H9 (cell line): ENCODE measurements around the gene TXNDC5. TPM values are rescaled to one million over a fixed set of nuclear protein-coding genes. Genes with fewer than 3 reads are reported as not detected.

Source experiments
- DNase-seq: peaks from one replicate; pipeline ENCODE4 v3.0.0-alpha.2; 2017
- H2AFZ ChIP-seq: one replicate; pipeline ENCODE4 v1.6.1; 2013; ENCODE audit warnings: mild to moderate bottlenecking, low read length, control low read depth, moderate library complexity
- H2AK5ac ChIP-seq: 2 replicates; pipeline ENCODE4 v1.6.1; 2013; ENCODE audit warnings: low read length, control low read depth, mixed read lengths; ENCODE audit not compliant: insufficient read length
- H2BK120ac ChIP-seq: one replicate; pipeline ENCODE4 v1.6.1; 2013; ENCODE audit warnings: low read depth, mild to moderate bottlenecking, low read length, control low read depth, inconsistent platforms; ENCODE audit not compliant: poor library complexity, severe bottlenecking
- H2BK12ac ChIP-seq: 2 replicates; pipeline ENCODE4 v1.6.1; 2013; ENCODE audit warnings: low read length, control low read depth, mixed read lengths, low read depth; ENCODE audit not compliant: insufficient read length
- H2BK15ac ChIP-seq: 2 replicates; pipeline ENCODE4 v1.6.1; 2013; ENCODE audit warnings: low read depth, low read length, control low read depth
- H2BK20ac ChIP-seq: one replicate; pipeline ENCODE4 v1.6.1; 2013; ENCODE audit warnings: low read depth, mild to moderate bottlenecking, low read length, control low read depth, inconsistent platforms; ENCODE audit not compliant: poor library complexity, severe bottlenecking
- H2BK5ac ChIP-seq: 2 replicates; pipeline ENCODE4 v1.6.1; 2013; ENCODE audit warnings: low read length, control low read depth, mixed read lengths; ENCODE audit not compliant: insufficient read length
- H3K14ac ChIP-seq: 2 replicates; pipeline ENCODE4 v1.6.1; 2013; ENCODE audit warnings: low read length, control low read depth; ENCODE audit not compliant: insufficient read depth
- H3K18ac ChIP-seq: 2 replicates; pipeline ENCODE4 v1.6.1; 2013; ENCODE audit warnings: low read depth, mild to moderate bottlenecking, mixed read lengths, low read length, control low read depth; ENCODE audit not compliant: insufficient read length
- H3K23ac ChIP-seq: 2 replicates; pipeline ENCODE4 v1.6.1; 2013; ENCODE audit warnings: low read length, control low read depth, mixed read lengths, low read depth; ENCODE audit not compliant: insufficient read length
- H3K23me2 ChIP-seq: 2 replicates; pipeline ENCODE4 v1.6.1; 2013; ENCODE audit warnings: low read depth, mild to moderate bottlenecking, mixed read lengths, low read length, control low read depth; ENCODE audit not compliant: insufficient read length, poor library complexity, severe bottlenecking
- H3K27ac ChIP-seq: 2 replicates; pipeline ENCODE4 v1.5.1; 2013; ENCODE audit warnings: low read length, control low read depth, mixed read lengths, low read depth; ENCODE audit not compliant: insufficient read length
- H3K27me3 ChIP-seq: 2 replicates; pipeline ENCODE4 v1.6.1; 2013; ENCODE audit warnings: low read length, control low read depth, inconsistent platforms; ENCODE audit not compliant: insufficient read depth
- H3K4ac ChIP-seq: 2 replicates; pipeline ENCODE4 v1.6.1; 2013; ENCODE audit warnings: low read depth, mild to moderate bottlenecking, control low read depth, inconsistent platforms, low read length, moderate library complexity
- H3K4me1 ChIP-seq: 2 replicates; pipeline ENCODE4 v1.6.1; 2013; ENCODE audit warnings: low read length, control low read depth, inconsistent platforms; ENCODE audit not compliant: insufficient read depth
- H3K4me2 ChIP-seq: 2 replicates; pipeline ENCODE4 v1.6.1; 2013; ENCODE audit warnings: low read length, control low read depth, mixed read lengths; ENCODE audit not compliant: insufficient read length, insufficient read depth
- H3K56ac ChIP-seq: 2 replicates; pipeline ENCODE4 v1.6.1; 2013; ENCODE audit warnings: low read depth, mild to moderate bottlenecking, mixed read lengths, low read length, control low read depth; ENCODE audit not compliant: insufficient read length
- H3K79me1 ChIP-seq: 2 replicates; pipeline ENCODE4 v1.6.1; 2013; ENCODE audit warnings: low read depth, mild to moderate bottlenecking, moderate library complexity, low read length, control low read depth, inconsistent platforms; ENCODE audit not compliant: insufficient read depth, poor library complexity, severe bottlenecking
- H3K79me2 ChIP-seq: 2 replicates; pipeline ENCODE4 v1.6.1; 2013; ENCODE audit warnings: low read length, control low read depth, inconsistent platforms; ENCODE audit not compliant: insufficient read depth
- H3K9ac ChIP-seq: 2 replicates; pipeline ENCODE4 v1.6.1; 2013; ENCODE audit warnings: low read length, control low read depth, mixed read lengths; ENCODE audit not compliant: insufficient read length; ENCODE audit errors: extremely low read depth
- H3K9me3 ChIP-seq: one replicate; pipeline ENCODE4 v1.6.1; 2013; ENCODE audit warnings: low read depth, low read length, inconsistent platforms; ENCODE audit not compliant: control insufficient read depth
- H3T11ph ChIP-seq: one replicate; pipeline ENCODE4 v1.6.1; 2013; ENCODE audit warnings: mild to moderate bottlenecking, low read length, control low read depth, inconsistent platforms
- H4K20me1 ChIP-seq: one replicate; pipeline ENCODE4 v1.6.1; 2013; ENCODE audit not compliant: control insufficient read depth, insufficient read length, insufficient read depth
- H4K5ac ChIP-seq: 2 replicates; pipeline ENCODE4 v1.6.1; 2013; ENCODE audit warnings: low read depth, mild to moderate bottlenecking, mixed read lengths, low read length, control low read depth; ENCODE audit not compliant: insufficient read length
- H4K8ac ChIP-seq: replicated peaks from 2 replicates; pipeline ENCODE4 v1.6.1; 2013; ENCODE audit warnings: low read length, control low read depth, mixed read lengths, low read depth; ENCODE audit not compliant: insufficient read length
- H4K91ac ChIP-seq: 2 replicates; pipeline ENCODE4 v1.6.1; 2013; ENCODE audit warnings: low read depth, mild to moderate bottlenecking, moderate library complexity, mixed read lengths, low read length, control low read depth; ENCODE audit not compliant: insufficient read length
- H3K27ac Mint-ChIP-seq, 3 experiments: 2 replicates in 2 of 3; 3 replicates in 1 of 3; pipeline ENCODE4 v1.8.0; 2020 to 2021; ENCODE audit warnings: mixed read lengths in 3 of 3, mild to moderate bottlenecking in 1 of 3, moderate library complexity in 1 of 3
- H3K27me3 Mint-ChIP-seq: 2 replicates; pipeline ENCODE4 v1.8.0; 2021; ENCODE audit warnings: low read depth, mild to moderate bottlenecking, moderate library complexity, mixed read lengths
- H3K36me3 Mint-ChIP-seq, 3 experiments: 2 replicates in 2 of 3; 3 replicates in 1 of 3; pipeline ENCODE4 v1.8.0; 2020 to 2021; ENCODE audit warnings: low read depth in 3 of 3, mixed read lengths in 3 of 3; ENCODE audit not compliant: insufficient read depth in 1 of 3
- H3K4me1 Mint-ChIP-seq, 2 experiments: 2 replicates each; pipeline ENCODE4 v1.8.0; 2020; ENCODE audit warnings: mixed read lengths in 2 of 2
- H3K4me3 Mint-ChIP-seq, 2 experiments: 2 replicates in 1 of 2; 3 replicates in 1 of 2; pipeline ENCODE4 v1.8.0; 2020 to 2021; ENCODE audit warnings: mild to moderate bottlenecking in 2 of 2, mixed read lengths in 2 of 2, moderate library complexity in 1 of 2
- H3K9me3 Mint-ChIP-seq, 2 experiments: 2 replicates in 1 of 2; 3 replicates in 1 of 2; pipeline ENCODE4 v1.8.0; 2020; ENCODE audit warnings: mild to moderate bottlenecking in 2 of 2, mixed read lengths in 2 of 2, moderate library complexity in 1 of 2
- CTCF ChIP-seq: fragments of 200-600 bp; sonication (generic); conservative IDR thresholded peaks from 3 replicates; pipeline ENCODE4 v1.8.0; 2021; ENCODE audit warnings: antibody characterized with exemption, mild to moderate bottlenecking
- WGBS: extraction: QIAGEN DNeasy Blood & Tissue Kit; methylation state at CpG from one replicate; pipeline ENCODE4 v1.1.7; 2013; ENCODE audit warnings: missing lambda C conversion rate, low lambda C conversion rate, mixed read lengths; ENCODE audit not compliant: insufficient read length; ENCODE audit errors: extremely low coverage; 5-methylcytosine and 5-hydroxymethylcytosine counted together
- total RNA-seq: library from RNA; stranded (reverse); gene quantifications from 2 replicates; pipeline ENCODE4 v1.2.1, GENCODE V29; 2021

TXNDC5 gene
- total RNA-seq, 1 experiment from 2014 or later, result 130 TPM

GRCh38 chr6:7932625-7933024, 22.0 kb upstream of the TXNDC5 start:
- Histone ChIP-seq H2BK12ac (no peak overlapping the region), H2BK20ac (no peak overlapping the region), H2BK15ac (no peak overlapping the region), H3K9me3 (no peaks in the 10 kb centered on the region), H4K5ac (no peak overlapping the region), H2BK120ac (no peak overlapping the region), H3K79me2 (no peaks in the 10 kb centered on the region), H2BK5ac (no peak overlapping the region), H3K23ac (no peak overlapping the region), H3K23me2 (no peaks in the 10 kb centered on the region), H3K79me1 (no peaks in the 10 kb centered on the region), H2AFZ (no peak overlapping the region), H3K4ac (no peak overlapping the region), H3K4me1 (no peaks in the 10 kb centered on the region), H3K27me3 (no peaks in the 10 kb centered on the region), H3K27ac (no peak overlapping the region), H3K9ac (no peak overlapping the region), H3K56ac (no peak overlapping the region), H4K91ac (no peak overlapping the region), H3T11ph (no peak overlapping the region), H4K8ac (no peak overlapping the region), H4K20me1 (no peaks in the 10 kb centered on the region), H3K18ac (no peak overlapping the region), H3K4me2 (no peak overlapping the region), H2AK5ac (no peak overlapping the region), H3K14ac (no peak overlapping the region)
- no CpG with 5 or more reads among the region's 2 CpGs for WGBS
- no peaks in the 10 kb centered on the region for H3K36me3 Mint-ChIP-seq
- no peaks in the 10 kb centered on the region for H3K4me1 Mint-ChIP-seq
- H3K9me3 Mint-ChIP-seq, result peaks cover 3 to 9% of the 10 kb centered on the region in 2 experiments; a peak in 2 of 5 replicates
- no peak overlapping the region for H3K4me3 Mint-ChIP-seq
- TF ChIP-seq CTCF, result no peak
- no peak overlapping the region for H3K27ac Mint-ChIP-seq
- H3K27me3 Mint-ChIP-seq, result peaks cover 10% of the 10 kb centered on the region
- no peak for DNase-seq
